Fibroblast of skin of left quadriceps (primary cell): ENCODE results near the gene CCDC201.
A peak's percentile ranks its signal among the peaks of the same experiment; 100 is the strongest.

Experiments used
- DNase-seq, 2 experiments: peaks; one replicate each; pipeline ENCODE4 v3.0.0-alpha.2; 2013; ENCODE audit warnings: low read depth in 2 of 2

The CCDC201 gene

DNA sequence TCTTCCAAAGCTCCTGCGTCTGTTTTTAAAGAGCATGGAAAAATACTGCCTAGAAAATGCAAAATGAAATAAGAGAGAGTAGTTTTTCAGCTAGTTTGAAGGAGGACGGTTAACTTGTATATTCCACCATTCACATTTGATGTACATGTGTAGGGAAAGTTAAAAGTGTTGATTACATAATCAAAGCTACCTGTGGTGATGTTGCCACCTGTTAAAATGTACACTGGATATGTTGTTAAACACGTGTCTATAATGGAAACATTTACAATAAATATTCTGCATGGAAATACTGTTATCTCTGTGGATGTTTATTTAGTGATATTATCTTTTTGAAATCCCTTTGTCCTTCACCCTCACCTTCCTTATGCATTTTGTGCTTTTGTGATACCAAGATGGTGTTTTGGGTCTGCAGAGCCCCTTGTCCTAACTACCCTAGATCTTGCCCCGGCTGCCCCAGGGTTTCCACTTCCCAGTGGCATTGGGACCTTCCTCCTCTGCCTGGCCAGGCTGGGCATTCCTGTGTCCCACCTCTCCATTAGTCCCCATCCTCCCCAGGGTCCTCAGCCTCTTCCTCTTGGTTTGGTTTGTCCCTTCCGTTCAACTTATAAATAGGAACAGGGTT, 20.6 kb upstream of the CCDC201 start:
- no peak for DNase-seq

DNA sequence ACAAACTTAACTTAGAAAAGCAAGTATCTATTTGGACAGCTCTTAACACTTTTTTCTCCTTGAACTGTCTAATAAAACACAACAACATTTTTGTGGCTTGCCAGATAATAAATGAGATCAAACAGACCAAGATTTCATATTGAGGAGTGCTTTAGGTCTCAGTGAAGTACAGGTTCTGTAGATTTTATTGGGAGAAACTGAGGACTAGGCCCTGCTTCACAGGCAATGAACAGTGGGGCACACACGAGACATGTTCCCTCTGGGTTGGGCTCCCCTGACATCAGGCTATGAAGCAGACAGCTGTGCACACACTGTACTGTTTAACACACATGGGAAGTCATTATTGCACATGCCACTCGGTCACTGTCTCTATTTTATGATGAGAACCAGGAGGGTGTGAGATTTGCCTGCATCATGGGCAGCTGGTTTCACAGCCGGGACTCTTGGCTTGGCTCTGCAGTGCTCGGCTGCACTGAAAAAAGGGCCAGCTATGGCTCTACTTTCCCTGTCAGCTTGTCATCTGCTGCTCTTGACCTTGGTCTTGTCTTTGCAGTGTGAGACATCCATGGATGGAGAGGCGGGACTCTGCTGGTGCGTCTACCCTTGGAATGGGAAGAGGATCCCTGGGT, 19.6 kb upstream of the CCDC201 start:
- no peak for DNase-seq

DNA sequence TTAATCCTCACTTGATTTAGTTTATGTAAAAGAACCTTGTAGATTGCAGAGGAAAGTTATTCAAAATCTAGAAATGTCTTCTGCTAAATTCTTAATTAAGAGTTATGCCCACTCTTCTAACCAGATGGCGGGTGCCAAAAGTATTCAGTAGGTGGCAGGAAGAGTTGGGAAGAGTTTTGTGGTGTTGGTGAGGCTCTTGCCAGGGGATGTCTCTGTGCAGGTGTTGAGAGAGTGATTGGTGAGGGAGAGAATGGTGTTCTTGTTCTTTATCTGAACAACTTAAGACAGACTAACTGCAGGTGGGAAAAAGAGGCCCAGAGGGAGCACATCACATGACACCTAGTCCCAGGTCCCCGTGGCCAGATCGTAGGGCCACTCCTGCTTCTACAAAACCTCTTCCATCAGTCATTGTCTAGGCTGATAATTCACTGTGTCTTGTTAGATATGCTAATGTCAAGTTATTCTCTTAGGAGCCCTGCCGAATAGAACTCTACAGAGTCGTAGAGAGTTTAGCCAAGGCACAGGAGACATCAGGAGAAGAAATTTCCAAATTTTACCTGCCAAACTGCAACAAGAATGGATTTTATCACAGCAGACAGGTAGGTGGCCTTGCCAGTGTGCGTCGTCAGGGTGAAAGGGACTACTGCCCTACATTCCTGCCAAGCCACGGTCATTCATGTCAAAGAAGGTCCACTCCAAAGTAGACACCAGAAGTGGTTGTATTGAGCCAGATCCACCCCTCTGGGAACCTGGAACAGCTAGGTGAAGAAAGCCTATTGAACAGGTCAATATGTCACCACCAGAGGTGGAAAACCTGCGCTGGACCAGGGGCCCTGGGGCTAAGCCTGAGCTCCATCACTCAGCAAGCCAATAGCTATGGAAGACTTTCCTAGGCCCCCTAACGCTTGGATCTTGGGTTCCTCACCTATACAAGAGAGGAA, 18.9 kb upstream of the CCDC201 start:
- DNase-seq, result no peak

DNA sequence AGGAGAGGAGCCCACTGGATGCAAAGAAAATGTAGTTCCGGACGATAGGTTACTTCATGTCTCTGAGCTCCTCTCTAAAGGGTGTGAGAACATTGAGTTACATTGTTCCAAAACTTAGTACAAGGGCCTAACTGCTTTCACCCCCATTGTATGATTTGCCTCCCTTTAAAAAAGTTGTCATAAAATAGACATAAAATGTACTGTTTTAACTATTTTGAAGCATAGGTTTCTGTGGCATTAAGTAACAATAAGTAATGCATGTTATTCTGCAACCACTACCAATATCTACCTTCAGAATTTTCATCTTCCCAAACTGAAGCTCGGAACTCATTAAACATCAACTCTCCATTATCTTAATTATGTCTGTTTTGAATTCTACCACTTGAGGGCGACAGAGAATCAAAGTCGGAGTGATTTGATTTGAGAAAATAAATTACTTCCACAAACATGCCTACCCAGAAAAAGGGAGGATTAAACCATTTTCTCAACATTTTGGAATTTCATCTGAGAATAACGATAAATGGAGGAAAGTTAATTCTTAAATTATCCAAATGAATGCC, 18.1 kb upstream of the CCDC201 start:
- DNase-seq, result peak; percentile 39 to 45

DNA sequence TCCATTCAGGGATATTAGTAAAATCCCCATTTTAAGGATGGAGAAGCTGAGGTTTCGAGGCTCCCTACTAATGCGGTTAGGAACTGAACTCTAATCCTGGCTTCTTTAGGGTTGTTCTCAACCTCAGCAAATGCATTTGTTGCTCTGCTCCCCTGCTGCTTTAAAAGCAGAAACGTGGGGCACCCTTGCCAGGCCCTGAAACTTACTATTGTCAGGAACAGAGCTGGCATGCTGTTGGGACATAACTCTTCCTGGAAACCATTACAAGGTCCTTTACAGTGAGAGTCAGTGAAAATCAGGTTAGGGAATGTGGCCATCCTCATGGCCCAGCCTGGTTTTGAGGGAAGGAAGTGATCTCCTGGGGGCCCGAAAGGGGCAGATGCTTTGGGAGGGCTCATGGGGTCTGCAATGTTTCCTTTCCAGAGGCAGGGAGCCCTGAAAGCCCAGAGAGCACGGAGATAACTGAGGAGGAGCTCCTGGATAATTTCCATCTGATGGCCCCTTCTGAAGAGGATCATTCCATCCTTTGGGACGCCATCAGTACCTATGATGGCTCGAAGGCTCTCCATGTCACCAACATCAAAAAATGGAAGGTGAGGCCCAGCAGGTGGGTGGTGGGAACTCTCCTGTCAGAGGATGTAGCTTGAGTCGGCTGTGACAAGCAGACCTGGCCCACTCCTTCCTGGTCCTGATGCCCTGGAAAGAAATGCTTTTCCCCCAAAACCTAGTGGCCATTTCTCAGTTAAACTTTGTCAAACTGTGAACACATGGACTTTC, 17.4 kb upstream of the CCDC201 start:
- no peak for DNase-seq

DNA sequence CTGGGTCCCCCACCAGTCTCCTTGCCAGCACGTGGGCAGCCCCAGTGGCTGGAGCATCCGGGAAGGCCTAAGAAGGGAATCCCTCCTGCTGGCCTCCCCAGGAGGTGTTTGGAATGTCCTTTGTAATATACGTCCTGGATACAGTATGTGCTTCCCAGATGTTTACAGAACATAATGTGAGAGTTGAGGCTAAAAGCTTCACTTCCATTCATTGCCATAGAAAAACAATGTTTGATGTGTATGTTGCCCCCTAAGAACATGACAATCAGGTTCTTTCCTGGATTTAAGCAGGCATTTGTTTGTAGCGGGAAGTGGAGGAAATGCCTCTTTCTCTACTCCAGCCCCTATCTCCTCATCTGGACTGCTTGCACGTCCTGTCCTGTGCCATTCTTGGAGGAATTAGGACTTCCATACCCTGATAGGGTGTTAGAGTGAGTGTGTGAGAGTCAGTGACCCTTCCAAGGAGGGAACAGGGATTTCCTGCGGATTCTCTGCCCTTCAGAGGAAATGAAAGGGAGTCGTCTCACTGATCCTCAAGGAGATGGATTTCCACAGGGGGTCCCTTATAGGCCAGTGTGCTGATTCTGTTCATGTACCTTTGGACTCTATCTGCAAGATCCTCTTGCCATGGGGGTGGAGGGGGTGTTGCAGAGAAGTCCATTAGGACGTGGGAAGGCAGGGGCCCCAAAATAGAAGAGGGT, 16.6 kb upstream of the CCDC201 start:
- DNase-seq, result no peak

DNA sequence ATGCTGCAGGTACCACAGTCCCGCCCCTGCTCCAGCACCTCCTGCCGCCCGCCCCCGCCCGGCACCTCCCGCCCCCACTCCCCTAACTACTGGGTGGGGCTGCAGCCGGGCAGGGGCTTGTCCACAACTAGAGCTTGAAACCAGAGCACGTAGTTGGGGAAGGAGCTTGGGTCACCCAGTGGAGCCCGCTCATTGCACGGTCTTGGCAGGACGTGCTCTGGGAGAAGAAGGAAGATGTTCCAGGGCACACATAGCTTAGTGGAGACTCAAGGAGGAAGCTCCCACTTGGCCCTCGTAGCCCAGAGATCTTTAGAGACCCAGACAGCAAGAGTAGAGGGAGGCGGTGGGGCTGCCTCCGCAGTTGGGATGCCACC, 16.1 kb upstream of the CCDC201 start:
- DNase-seq, result no peak

DNA sequence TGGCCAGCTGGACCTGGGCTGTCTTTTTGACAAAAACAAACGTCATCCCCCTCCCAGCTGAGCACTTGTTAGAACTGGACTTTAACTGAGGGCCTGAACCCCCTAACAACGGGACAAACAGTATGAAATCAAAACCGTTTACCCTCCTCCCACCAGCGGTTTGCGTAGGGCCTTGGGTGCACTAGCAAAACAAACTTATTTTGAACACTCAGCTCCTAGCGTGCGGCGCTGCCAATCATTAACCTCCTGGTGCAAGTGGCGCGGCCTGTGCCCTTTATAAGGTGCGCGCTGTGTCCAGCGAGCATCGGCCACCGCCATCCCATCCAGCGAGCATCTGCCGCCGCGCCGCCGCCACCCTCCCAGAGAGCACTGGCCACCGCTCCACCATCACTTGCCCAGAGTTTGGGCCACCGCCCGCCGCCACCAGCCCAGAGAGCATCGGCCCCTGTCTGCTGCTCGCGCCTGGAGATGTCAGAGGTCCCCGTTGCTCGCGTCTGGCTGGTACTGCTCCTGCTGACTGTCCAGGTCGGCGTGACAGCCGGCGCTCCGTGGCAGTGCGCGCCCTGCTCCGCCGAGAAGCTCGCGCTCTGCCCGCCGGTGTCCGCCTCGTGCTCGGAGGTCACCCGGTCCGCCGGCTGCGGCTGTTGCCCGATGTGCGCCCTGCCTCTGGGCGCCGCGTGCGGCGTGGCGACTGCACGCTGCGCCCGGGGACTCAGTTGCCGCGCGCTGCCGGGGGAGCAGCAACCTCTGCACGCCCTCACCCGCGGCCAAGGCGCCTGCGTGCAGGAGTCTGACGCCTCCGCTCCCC, 15.5 kb upstream of the CCDC201 start, which contains the start of gene IGFBP1:
TSS of gene IGFBP1 (plus strand) at position 304 of the 808 bp plus-strand sequence. CDS start at position 469, 165 bp downstream.
- no peak for DNase-seq

DNA sequence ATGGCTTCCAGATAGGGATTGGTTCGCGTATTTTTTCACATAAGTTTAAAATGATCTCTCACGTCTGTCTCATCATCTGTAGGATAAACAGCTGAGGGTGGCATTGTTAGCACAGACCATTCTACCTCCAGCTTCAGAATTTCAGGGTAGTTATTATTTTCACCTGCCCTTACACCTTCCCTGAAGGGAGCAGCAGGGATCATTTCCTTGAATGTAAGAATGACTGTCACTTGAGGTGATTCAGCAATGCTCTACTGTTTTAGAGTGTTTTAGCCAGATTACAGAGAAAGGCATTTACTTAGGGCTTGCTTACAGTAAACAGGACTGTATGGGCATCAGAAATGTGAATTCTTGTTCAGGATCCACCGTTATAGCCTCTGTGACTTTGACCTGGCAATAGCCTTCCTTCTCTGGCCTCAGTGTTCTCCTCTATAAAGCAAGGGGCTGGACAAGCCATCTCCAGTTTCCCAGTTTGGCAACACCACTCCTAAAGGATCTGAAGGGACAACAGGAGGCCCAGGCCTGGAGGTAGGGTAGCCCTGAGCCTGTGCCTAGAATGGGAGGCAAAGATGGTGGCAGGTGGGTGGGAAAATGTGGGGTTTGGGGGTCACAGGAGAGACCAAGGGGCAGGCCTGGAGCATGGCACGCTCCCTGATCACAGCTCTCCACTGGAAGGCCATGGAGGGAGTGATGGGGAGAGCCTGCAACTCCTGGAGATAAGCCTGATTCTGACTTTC, 14.2 kb upstream of the CCDC201 start:
- no peak for DNase-seq

DNA sequence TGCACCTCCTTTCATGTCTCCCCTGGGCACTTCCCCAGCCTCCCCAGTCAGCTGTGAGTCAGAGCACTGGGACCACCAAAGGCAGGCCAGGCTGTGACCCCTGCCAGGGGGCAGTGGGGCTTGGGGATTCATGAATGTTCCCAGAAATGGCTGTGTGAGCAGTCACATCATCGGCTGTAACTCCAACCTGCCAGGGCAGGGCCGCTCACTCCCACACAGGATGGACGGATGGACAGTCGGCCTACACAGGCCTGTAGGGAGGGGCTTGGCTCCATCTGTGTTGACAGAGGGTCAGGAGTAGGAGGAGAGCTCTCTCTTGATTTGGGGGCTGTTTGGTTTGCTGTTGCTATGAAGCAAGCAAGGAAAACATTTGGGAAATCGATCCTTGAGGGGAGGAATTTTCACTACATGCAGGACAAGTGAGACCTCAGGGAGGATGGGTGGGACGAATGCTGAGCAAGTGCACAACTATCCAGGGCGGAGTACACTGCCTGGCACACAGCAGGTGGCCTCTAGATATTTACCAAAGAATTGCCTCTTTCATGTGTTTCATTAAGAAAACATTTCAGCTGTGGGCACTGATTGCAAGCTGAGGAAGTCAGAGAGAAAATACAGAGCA, 12.5 kb upstream of the CCDC201 start:
- DNase-seq, result no peak

DNA sequence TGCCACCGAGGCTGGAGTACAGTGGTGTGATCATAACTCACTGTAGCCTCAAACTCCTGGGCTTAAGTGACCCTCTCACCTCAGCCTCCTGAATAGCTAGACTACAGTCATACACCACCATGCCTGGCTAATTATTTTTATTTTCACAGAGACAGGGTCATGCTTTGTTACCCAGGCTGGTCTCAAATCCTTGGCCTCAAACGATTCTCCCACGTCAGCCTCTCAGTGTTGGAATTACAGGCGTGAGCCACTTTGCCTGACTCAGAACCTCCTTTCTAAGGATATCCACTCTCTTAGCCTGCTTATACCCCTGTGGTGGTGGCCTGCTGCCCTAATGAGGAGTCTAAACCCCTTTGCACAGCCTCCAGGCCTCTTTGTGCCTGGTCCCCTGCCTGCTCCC, 11.3 kb upstream of the CCDC201 start:
- DNase-seq, result no peak

DNA sequence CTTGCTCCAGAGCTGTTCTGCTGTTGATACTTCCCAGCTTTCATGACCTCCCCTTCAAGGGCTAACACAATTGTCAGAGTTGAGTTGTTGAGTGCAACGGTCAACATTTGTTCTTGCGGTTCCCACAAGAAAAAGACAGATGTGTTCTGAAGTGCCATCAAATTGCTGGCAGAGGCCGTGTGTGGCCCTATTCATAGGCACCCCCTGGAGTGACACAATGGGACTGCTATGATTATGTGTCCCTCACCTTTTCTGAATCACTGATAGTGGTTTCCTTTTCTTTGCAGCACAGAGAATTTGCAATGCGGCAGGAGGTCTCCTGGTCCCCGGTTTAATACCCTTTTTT, 9.6 kb upstream of the CCDC201 start:
- DNase-seq, result no peak

DNA sequence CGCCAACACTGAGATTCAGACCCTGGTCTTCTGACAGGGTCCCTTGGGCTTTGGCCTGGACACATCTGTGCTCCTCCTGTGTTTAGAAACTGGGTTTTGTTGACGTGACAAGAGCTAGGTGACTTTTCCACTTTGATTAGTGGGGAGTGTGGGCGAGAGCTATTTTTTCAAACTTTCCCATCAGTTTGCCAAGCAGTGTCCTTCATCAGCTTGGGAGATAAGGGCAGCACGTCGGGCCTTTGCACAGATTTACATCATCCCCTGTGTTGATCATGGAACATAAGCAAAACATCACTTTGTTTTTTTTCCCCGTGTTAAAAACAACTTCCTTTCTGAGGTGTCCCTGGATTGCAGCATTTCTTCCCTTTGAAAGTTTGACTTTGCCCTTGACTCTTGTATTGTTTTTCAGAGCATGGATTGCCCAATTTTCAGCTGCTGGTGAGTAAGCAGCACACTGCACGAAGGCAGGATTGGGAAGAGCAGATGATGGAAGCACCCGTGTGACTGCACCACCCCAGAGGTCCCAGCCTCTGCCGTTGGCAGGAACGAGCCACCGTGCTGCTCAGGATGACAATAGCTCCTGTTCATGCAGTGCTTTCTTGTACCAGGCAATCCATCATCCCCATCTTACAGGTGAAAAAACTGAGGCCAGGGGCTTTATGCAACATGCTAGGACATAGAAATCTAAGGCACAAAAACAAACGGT, 9.0 kb upstream of the CCDC201 start:
- DNase-seq, result peak in 1 of 2 experiments; percentile 14

DNA sequence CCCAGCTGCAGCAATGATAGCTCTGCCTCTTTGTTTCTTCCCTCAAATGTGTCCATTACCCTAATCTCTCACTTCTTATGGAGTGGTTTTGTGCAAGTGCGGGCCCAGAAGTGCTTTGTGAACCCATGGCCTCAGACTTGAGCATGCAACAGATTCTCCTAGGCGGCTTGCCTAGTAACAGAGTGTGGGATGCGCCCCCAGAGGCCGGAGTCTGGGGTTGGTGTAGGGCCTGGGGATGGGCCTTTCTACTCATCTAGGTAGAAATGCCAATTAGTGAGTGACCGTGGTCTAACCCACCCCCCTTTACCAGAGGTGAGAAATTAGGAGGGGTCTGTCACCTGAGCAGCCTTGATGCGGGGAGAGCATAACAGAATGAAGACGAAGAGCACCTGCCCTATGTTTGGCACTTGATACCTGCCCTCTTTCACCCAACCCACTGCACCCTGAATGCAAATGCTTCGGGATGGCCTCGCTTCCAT, 8.4 kb upstream of the CCDC201 start:
- no peak for DNase-seq

DNA sequence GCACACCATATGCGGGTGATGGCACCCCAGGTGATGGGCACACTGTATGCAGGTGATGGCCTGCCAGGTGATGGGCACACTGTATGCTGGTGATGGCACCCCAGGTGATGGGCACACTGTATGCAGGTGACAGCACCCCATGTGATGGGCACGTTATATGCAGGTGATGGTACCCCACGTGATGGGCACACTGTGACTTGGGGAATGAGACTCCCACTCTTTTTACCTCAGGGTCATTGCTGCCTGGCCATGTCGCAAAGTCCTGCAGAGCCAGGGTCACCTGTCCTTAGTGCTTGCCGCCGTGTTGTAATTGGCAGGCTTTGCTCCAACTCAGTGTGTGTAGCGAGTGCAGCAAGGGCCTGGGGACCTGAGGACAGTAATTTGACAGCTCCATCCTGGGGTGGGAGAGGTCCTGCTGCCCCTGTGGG, 7.6 kb upstream of the CCDC201 start:
- DNase-seq, result no peak

DNA sequence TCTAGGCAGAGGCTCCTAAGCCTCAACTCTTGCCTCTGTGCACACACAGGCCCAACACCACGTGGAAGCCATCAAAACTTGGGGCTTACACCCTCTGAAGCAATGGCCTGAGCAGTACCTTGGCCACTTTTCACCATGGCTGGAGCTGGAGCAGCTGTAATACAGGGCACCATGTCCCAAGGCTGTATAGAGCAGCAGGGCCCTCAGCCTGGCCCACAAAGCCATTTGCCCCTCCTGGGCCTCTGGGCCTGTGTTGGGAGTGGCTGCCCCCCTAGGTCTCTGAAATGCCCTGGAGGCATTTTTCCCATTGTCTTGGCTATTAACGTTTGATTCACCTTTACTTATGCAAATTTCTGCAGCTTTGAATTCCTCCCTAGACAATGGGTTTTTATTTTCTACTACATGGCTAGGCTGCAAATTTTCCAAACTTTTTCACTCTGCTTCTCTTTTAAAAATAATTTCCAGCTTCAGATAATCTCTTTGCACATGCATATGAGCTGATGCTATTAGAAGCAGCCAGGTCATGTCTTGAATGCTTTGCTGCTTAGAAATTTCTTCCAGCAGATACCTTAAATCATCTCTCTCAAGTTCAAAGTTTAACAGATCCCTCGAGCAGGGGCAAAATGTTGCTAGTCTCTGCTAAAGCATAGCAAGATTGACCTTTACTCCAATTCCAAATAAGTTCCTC, 5.7 kb upstream of the CCDC201 start:
- no peak for DNase-seq

DNA sequence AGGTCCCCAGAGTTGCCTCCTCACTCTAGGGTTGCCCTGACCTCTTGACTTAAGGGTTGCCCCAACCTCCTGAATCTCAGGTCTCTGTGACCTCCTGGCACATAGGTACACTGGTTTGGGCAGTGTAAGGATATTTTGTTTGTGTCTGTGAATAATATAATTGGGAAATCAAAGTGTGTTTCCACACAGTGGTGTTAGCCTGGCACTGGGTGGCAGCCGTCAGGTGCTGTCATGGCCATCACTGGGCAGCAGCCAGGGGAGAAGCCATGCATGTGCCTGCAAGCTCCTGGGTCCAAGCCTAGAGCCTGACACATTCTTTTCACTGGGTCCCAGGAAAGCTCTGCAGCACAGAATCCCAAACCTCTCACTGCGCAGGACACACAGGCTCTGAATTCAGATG, 3.6 kb upstream of the CCDC201 start:
- DNase-seq, result no peak
